Activated naive CD4-positive, alpha-beta T cell treated with Interleukin-2 at 50 U/mL for 16 hours (primary cell): ENCODE results near the gene ARID4B.
"Not testable (repeated sequence)": the region's sequence is repeated elsewhere in the genome, so short reads cannot be mapped to it uniquely, and the experiment has no call there.

ENCODE experiments used
- DNase-seq: peaks from one replicate; pipeline ENCODE4 v3.0.0-alpha.2; 2020

The ARID4B gene

GRCh38 chr1:235327559-235328270, at the start of gene ARID4B:
ARID4B (minus strand) TSS chr1:235328179; CDS start chr1:235326919, 1,260 bp downstream.
- no peak for DNase-seq

- no peak for DNase-seq
These were observed 48.1 kb upstream of the ARID4B start for GRCh38 chr1:235375919-235376605.

DNA sequence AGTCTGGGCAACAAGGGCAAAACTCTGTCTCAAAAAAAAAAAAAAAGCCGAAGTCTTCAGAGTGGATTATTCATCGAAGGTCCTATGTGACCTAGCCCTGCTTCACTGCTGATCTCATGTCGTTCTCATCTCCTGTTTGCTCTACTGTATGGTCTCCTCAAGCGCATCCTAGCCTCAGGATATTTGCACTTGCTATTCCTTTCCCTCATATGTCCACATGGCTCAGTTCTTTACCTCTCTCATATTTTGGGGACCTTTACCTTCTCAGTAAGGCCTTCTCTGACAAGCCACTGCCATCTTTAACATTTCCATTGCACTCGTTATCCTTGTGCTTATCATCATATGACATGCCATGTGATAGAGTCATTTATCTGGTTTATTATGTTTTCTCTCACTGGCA, 41.8 kb upstream of the ARID4B start:
- DNase-seq, result no peak

DNA sequence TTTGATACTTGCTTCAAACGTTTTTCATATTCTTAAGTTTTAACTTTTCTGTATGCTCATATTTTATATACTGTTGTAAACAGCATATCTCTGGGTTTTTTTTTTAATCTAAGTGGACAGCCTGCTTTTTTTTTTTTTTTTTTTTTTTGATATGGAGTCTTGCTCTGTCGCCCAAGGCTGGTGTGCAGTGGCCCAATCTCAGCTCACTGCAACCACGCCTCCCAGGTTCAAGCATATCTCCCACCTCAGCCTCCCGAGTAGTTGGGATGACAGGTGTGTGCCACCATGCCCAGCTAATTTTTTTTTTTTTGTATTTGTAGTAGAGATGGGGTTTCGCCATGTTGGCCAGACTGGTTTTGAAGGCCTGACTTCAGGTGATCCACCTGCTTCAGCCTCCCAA, 40.4 kb upstream of the ARID4B start:
- DNase-seq, result no peak

- DNase-seq, result peak; percentile 91
These were observed 39.3 kb upstream of the ARID4B start, which contains the start of gene TBCE for GRCh38 chr1:235367000-235367908. TBCE (plus strand) TSS chr1:235367427; CDS start chr1:235380050, 12,623 bp downstream.

DNA sequence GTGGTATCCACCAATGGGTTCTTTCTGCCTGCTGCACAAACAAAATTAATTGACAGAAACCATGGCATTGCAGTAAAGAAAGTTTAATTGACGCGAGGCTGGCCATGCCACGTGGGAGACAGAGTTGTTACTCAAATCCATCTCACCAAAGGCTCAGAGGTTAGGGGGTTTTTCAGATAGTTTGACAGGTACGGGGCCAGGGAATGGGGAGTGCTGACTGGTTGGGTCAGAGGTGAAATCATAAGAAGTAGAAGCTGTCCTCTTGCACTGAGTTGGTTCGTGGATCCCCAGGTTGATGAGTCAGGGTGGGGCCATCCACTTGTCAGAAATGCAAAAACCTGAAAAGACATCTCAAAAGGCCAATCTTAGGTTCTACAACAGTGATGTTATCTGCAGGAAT, 38.3 kb upstream of the ARID4B start:
- DNase-seq, result peak; percentile 24

DNA sequence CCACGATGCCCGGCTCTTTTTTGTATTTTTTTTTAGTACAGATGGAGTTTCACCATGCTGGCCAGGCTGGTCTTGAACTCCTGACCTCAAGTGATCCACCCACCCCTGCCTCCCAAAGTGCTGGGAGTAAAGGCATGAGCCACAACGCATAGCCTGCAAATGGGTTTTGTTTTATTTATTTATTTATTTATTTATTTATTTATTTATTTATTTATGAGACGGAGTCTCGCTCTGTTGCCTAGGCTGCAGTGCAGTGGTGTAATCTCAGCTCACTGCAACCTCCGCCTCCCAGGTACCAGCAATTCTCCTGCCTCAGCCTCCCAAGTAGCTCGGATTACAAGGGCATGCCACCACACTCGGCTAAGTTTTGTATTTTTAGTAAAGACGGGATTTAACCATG, 36.2 kb upstream of the ARID4B start:
- not testable (repeated sequence) for DNase-seq

GRCh38 chr1:235358899-235359298, 30.9 kb upstream of the ARID4B start:
- DNase-seq, result no peak

DNA sequence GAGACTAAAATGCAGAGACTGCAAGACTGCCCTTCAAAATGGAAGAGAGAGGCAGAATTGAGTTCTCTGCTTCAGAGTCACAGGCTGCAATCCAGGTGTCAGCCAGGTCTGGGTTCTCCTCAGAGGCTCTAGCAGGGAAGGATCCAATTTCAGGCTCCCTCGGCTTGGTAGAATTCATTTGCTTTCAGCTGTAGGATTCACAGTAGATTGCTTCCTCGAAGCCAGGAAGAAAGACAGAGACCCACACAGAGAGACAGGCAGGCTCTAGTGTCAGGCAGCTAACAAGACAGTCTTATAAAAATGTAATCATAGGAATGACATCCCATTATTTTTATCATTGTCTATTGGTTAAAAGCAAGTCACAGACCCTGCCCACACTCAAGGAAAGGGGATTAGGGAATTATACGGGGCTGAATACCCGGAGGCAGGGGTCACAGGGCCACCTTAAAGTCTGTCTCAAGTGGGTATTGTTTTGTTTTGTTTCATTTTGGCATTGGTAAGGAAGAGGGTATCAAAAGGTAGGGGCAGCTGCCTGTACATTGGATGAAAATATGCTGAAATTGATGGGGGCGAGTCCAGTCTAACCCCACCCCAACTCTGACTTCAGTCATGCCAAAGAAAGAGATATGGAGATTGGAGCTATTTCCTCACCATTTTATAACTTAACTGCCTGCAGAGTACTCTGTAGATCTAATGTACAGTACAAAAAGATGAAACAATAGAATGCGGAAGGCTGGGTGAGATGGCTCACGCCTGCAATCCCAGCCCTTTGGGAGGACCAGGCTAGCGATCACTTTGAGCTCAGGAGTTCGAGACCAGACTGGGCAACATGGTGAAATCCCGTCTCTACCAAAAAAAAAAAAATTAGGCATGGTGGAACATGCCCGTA, 29.8 kb upstream of the ARID4B start:
- no peak for DNase-seq

DNA sequence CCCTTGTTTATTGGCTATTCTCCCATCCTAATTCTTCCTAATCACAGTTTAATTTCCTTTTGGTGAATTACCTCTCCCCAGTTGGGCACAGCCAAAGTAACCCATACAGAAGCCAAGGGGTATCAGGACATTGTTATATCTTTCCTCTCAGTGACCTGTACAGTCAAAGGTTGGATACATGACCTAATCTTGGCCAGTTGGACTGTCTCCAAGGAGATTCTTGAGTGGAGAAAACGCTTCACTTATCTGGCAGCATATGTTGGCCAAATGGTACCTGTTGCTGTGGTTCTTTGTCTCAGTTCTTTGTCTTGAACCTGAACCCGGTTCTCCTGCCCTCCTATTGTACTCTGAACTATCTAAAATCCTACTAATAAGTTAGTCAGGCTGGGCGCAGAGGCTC, 23.9 kb upstream of the ARID4B start:
- no peak for DNase-seq

DNA sequence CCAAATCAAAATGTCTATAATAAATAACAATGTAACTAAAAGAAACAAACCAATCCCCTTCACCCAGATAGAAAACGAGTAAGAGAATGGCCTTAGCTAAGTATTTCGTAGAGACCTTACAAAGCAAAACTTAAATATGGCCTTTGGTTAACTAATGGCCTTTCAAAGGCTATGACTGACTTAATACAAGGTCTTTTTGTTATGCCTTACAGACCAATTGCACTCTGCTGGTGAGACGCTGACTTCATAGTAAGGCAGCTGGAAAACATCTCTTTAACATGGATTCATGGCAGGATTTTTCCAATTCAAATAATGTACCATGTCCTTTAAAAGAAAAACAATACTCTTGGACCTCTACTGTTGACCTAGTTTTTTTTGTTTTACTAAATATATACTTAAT, 23.5 kb upstream of the ARID4B start:
- DNase-seq, result no peak

- DNase-seq, result no peak
These were observed 15.7 kb upstream of the ARID4B start for GRCh38 chr1:235343726-235344125.

- no peak for DNase-seq
These were observed 14.5 kb upstream of the ARID4B start for GRCh38 chr1:235342471-235342870.

- no peak for DNase-seq
These were observed 14.1 kb upstream of the ARID4B start for GRCh38 chr1:235342039-235342438.

DNA sequence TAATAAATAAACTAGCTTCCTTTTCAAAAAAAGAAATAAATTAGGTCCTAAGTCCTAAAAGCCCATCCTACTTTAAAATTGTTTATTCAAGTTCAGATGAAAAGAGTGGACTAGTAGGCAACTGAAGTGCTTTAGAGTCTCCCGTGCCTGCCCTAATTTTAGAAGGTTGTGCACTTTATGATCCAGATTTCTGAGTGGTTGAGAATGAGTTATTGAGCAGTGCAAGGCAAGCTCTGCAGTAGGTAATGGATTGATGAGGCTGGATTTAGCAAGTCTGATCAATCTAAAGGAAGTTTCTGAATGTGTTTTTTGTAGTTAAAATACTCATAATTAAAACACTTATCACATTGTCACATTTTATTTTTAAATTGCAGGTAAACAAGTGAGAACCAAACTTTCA, 13.4 kb upstream of the ARID4B start:
- no peak for DNase-seq

DNA sequence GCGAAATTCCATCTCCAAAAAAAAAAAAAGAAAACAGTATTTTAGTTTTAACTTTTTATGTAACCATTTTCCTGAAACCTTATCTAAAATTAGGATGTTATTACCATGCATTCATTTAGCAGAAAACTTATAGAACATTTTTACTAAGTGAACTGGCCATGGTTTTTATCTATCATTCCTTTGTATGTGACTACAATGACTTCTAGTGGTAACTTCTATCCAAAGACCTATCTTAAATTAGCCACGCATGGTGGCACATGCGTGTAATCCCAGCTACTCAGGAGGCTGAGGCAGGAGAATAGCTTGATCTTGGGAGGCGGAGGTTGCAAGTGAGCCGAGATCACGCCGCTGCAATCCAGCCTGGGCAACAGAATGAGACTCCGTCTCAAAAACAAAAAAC, 11.8 kb upstream of the ARID4B start:
- no peak for DNase-seq

GRCh38 chr1:235336903-235337302, 8.9 kb upstream of the ARID4B start:
- peak; percentile 10 for DNase-seq

DNA sequence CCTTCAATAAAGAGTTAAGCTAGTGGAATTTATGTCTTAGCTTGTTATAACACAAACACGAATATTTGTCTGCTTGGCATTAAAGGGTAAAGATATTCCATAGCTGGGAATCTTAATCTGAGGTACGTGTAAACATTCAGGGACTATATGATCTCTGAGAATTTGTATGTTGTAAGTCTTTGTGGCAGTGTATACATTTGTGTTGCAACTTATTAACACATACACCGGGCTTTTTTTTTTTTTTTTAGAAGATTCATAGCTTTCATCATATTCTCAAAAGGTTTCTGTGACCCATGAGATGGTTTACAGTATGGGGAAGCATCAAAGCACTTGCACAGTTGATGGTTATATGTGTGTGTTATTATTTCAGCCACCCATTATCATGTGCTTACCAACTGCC, 3.4 kb upstream of the ARID4B start:
- DNase-seq, result no peak

GRCh38 chr1:235330918-235331285, 2.9 kb upstream of the ARID4B start:
- DNase-seq, result no peak

- DNase-seq, result peak; percentile 57
These were observed 1.3 kb upstream of the ARID4B start for GRCh38 chr1:235329139-235329902.

GRCh38 chr1:235328271-235329138, 526 bp upstream of the ARID4B start, which contains the start of gene GGPS1:
GGPS1 (plus strand) TSS chr1:235328570; CDS start chr1:235335265, 6,695 bp downstream.
- peak; percentile 97 for DNase-seq
